ENCODE measurements around the gene TPTE2.
A peak's percentile ranks its signal among the peaks of the same experiment; 100 is the strongest.
"Not testable (repeated sequence)": the region's sequence is repeated elsewhere in the genome, so short reads cannot be mapped to it uniquely, and the experiment has no call there.

The TPTE2 gene

DNA sequence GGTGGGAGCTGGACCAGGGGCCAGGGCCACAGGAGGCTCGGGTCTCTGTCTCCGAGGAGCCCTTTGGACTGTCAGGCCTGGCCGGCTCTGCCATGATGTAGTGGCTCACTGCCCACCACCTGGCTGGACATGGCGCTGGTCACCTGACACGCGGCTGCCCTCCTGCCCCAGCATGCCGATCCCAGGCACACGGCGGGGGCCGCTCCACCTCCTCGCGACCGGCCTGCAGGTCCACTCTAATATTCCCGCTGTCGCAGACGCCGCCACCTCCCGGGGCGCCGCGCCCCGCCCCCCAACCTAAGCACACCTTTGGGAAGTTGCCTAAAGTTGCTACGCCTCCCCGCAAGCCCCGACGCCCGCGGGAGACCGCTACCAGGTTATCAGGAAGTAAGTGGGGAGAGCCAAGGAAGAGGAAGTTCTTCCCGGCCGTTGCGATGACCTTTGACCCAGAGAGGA is at the start of gene TPTE2:
Gene TPTE2, minus strand, starts transcription at position 406 of the 456 bp plus-strand sequence. CDS start 58,298 bp downstream, outside the sequence.
- DNase-seq (ENCODE audit: low read depth, low spot score): not testable (repeated sequence)

DNA sequence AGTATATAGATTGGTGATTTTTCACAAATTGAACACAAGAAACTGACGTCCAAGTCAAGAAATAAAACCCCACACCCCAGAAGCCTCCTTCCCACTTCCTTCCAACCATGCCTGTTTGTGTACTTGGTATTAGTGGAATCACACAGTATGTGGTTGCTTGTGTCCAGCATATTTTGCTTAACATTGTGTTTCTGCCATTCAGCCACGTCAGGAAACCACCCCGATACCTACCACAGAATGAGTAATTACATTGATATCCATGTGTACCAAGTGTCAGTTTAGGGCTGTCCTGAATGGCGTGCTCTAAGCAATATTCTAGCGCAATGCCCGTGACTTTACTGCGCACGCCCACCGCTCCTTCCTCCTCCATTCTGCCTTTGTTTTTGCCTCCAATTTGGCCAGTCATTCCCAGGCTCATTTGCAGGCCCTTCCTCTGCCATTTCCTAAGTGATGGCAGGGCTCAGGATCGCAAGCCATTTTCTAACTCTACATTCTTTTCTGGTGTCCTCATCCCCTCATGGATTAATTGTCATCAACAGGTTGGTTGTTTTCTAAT is 46.3 kb upstream of the TPTE2 start:
- DNase-seq (ENCODE audit: low read depth, low spot score): no peak

DNA sequence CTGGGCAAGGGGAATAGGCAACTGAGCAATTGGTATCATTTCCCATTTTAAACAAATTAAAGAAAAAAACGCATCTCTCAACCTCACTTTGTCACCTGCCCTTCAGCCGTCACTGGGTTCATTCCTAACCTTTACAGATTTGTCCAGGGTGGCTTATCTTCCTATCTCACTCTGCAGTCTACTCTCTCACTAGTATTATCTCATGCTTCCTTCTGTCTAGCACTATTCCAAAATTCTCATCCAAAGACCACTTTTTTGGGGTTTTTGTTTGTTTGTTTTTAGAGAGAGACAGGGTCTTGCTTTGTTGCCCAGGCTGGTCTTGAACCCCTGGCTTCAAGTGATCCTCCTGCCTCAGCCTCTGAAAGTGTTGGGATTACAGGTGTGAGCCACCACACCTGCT is 45.4 kb upstream of the TPTE2 start:
- no peak for DNase-seq (ENCODE audit: low read depth, low spot score)

DNA sequence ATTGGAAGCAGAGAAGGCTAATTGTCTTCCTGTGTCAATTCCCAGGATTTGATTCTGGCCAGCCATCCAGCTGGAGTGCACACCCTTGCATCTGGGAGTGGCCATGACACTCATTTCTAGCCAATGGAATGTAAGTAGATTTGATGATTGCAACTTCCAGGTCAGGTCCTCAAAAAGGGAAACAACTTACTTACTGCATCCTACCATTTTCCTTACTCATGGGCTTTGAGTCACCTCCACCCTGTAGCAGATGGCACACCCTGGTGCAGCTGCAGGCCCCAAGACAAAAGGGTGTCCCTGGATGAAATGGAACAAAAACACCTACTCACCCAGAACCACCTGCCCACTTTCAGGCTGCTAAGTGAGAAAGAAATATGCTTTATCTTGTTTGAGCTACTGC is 44.8 kb upstream of the TPTE2 start:
- DNase-seq (ENCODE audit: low read depth, low spot score): no peak

DNA sequence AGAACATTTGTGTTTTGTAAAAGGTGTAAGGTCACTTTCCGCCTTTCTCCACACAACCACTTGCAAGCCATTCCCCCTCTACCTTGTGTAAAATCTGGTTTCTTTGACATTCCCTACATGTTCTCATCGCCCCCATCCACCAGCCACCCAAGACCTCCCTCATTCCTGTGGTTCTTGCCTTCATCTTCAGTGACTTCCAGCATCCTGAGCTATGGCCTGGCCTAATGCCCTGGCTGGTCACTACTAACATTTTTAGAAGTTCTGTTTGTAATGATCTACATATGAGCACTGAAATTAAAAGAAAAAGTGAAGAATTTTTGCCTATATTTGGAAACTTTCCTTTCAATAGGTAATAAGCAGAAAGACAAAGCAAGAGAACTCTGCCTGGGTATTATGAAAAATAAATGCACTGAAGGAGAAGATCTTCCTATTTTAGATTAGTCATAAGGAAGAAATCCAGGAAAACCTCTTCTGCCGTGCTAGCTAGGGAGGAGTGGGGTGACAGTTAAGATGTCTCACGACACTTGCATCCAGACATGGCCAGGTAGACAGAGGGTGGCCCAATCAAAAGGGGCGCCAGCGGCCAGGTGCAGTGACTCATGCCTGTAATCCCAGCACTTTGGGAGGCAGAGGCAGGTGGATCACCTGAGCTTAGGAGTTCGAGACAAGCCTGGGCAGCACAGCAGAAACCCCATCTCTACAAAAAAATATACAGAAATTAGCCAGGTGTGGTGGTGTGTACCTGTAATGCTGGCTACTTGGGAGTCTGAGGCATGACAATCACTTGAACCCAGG is 44.0 kb upstream of the TPTE2 start:
- no peak for DNase-seq (ENCODE audit: low read depth, low spot score)

DNA sequence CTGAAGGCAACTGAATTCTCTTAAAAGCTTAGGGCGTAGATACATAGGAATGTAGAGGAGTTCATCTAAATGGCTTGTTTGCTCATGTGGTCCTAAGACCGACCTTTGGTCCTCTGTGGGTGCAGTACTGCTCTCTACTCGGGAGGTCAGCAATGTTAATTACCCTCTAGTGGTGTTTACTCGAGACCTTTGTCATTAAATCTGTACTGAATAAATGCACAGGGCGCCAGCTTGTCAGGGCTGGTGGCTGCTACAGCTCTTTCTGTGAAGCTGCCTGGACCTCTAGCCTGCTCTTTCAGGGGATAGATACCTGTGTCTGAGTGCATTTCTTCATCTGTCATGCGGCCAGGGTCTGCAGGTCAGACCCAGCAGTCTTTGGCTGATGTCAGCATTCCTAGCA is 43.0 kb upstream of the TPTE2 start:
- no peak for DNase-seq (ENCODE audit: low read depth, low spot score)

DNA sequence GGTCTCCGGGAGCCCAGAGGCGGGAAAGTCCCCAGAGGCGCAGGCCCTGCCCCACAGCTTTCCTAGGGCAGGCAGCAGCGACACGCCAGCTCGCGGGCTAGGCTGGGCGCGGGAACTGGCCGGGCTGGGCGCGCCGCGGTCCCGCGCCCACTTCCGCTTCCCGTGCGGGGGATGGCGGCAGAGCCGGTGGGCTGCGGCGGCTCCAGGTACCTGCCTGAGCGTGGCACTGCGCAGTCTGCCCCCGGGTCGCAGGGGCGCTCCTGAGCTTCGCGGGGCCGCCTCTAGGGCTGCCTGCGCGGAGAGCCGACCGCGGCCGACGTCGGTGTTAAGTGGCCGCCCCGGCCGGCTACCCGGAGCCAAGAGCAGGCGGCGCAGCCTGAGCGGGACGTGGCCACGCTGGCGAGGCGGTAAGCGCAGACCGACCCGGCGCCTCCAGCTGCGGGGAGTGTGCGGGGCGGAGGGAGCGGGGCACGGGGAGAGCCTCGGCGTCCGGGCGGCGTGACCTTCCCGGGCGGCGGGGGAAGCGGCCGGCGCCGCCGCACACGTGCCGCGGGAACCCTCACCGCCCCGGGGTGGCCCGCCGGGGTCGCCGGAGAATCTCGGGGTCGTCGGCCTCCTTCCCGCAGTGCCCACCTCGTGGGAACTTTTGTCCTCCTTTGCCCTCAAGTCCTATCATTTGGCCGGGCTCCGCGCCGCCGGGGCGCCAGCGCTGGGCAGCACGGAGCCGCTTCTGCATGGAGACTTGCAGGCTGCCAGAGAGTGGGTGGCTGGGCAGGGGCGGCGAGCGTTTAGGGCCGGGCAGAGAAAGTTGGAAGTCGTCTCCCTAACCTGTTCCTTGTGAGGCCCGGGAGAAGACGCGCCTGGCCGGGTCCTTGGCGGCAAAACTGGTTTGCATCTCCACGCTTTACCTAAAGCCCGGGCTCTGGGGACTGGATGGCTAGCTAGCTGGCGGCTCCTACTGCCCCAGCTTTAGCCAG is 40.7 kb upstream of the TPTE2 start:
- DNase-seq (ENCODE audit: low read depth, low spot score): peak; percentile 80

DNA sequence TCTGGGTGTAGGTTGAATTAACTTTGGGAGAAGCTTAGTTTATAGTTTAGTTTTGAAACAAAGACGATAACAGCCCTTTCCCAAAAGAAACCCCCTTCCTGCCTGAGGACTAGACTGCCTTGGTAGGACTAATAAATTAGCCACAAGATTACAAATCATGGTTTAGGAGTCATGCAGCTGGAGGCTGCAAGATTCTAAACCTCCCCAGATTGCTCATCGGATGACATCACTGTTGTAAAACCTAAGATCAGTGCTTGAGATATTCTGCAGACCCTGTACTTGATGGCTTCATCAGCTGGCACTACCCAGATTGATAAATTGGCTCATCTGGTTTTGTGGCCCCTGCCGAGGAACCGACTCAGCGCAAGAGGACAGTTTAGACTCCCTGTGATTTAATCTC is 36.2 kb upstream of the TPTE2 start:
- DNase-seq (ENCODE audit: low read depth, low spot score): no peak

DNA sequence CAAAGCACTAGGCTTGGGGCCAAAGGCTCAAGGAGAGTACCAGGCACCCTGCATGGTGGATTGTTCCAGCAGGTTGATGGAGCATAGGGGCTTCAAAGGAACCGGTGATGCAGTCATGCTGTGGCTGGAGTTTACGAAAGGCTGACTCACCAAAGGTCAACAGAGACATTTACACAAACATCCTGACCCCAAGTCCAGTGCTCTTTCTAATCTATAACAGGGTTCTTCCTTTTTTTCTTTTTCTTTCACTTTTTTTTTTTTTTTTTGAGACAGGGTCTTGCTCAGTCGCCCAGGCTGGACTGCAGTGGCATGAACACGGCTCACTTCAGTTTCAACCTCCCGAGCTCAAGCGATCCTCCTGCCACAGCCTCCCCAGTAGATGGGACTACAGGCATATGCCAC is 35.6 kb upstream of the TPTE2 start:
- DNase-seq (ENCODE audit: low read depth, low spot score): no peak

DNA sequence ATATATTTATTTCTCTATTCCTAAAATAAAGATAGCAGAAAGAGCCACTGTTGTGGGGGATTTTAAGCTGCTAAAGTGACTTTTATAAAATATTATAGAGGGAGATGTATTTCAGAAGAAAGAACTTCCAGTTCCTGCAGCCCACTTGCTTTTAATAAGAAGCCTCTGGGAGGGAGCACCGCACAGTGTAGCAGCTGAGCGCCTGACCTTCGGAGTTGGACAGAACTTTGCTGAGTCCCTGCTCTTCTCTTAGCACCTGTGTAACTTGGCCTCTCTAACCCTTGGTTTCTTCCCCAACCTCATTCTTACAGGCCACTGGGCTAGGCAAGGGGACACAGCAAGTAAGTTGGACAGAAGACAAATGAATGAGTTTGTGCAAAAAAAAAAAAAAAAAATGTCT is 34.8 kb upstream of the TPTE2 start:
- DNase-seq (ENCODE audit: low read depth, low spot score): no peak

DNA sequence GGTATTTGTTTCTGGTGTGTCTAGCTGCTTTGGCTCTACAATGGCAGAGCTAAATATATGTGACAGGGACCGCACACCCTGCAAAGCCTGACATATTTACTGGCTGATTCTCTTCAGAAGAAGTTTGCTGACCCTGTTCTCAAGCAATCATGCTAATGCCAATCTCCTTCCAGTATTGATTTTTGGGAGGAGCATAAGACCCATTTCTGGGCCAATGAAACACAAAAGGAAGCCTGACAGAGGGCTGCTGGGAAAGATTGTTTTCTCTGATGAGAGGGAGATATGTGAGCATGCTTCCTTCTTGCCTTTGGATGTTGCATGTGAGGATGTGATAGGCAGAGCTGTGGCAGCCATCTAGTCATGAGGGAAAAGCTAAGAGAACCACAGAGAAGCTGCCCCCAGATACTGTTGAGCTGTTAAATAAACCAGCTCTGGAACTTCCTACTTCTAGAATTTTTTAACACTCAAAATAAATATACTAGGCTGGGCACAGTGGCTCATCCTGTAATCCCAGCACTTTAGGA is 31.4 kb upstream of the TPTE2 start:
- no peak for DNase-seq (ENCODE audit: low read depth, low spot score)

DNA sequence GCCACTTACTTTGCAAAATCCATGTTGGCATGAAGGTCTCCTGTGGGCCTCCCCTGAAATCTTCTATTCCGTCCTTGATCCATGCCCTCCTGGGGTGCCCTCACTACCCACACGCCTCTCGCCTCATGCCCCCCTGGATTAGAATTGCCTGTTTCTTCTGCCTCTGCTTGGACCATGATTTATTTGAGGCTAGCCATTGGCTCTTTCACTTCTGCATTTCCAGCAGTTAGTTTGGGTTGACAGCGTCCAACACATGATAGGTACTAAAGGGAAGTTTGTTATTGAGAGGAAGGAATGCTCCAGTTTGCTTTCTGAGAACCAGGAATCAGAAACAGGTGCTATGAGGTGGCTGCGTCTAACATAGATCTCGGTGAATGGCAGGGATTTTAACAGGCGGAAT is 30.5 kb upstream of the TPTE2 start:
- no peak for DNase-seq (ENCODE audit: low read depth, low spot score)

DNA sequence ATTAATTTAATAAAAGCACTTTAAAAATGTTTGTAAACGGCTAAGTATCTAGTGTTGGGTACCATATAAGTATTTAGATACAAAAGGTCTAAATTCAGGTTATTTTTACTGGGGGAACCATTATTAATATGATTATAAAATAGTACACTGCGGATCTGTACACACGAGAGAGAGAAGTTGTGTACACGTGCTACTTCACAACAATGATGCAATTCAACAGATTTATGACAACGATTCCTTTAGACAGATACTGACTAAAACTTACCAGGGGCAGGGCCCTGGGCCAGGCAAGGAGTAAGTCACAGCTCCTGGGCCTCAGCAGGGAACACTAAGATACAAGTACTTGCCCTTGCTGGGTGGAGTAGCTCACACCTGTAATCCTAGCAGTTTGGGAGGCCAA is 29.1 kb upstream of the TPTE2 start:
- no peak for DNase-seq (ENCODE audit: low read depth, low spot score)

DNA sequence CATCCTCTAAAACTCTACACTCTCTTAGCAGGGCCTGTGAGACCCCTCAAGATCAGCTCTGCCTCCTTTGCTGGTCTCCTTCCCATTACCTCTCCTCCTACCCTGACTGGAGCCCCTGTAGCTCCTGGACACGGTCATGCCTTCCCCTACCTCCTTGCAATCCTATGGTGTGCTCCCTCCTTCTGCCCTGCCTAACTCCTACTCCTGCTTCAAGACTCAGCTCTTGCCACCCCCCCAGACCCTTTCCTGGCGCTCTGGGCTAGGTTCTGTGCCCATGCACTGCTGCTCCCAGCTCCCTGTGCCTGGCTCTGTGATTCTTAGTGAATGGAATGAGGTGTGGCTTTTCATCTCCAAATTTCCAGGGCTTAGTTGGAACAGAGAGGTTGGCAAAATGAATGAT is 28.0 kb upstream of the TPTE2 start:
- no peak for DNase-seq (ENCODE audit: low read depth, low spot score)

DNA sequence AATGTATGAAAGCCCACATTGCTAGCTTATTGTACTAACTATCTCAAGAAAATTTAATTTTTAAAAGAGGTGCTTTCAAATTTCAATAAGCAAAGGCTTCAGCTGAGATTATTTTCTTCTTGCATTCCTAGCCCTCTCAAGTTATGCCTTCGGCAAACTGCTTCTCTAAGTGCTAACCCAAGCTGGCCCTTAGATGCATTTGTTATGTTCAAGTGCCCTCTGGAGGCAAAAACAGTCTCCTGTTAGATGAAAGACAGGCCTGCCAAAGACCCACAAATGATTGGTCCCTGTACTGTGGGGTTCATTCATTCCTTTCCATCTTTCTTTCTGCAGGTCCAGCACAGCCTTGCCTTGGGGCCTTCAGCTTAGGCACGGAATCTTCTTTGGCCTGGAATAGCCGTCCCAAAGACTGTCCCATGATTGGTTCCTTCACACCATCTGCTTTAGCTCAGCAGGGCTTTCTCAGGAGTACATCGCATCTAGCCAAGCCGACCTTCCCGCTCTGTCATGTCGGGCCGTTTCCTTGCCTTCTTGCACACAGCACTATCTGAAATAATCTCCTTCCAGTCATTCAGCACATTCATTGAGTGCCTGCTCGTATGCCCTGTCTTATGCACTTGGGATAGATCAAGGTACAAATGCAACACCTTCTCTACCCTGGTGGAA is 26.4 kb upstream of the TPTE2 start:
- peak; percentile 67 for DNase-seq (ENCODE audit: low read depth, low spot score)

DNA sequence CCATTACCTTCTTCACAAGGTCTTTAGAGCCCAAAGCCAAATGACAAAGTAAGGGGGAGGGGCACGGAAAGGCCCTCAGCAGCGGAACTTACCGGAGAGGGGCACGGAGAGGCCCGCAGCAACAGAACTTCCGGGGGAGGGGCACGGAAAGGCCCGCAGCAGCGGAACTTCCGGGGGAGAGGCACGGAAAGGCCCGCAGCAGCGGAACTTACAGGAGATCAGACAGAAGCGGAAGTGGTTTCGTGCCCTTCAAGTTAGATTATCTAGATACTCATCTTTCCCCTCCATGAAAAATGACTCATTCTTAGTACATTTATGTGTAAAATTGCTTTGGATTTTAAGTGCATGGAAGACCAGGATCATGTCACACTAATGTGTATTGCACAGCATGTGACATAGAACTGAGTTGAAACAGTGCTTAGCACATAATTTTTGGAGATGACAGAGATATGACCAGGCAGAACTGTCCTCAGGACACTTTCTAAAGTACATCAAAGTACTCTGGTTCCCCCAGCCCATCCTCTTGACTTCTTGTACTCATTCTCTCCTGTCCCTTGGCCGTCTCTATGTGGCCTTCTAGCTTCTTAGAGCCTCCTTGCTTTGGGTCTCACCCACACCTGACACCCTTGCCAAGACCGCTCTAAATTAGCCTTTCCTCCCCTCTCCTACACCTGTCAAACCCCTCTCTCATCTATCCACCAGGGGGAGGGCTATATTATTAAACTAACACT is 25.7 kb upstream of the TPTE2 start:
- DNase-seq (ENCODE audit: low read depth, low spot score): peak; percentile 31

DNA sequence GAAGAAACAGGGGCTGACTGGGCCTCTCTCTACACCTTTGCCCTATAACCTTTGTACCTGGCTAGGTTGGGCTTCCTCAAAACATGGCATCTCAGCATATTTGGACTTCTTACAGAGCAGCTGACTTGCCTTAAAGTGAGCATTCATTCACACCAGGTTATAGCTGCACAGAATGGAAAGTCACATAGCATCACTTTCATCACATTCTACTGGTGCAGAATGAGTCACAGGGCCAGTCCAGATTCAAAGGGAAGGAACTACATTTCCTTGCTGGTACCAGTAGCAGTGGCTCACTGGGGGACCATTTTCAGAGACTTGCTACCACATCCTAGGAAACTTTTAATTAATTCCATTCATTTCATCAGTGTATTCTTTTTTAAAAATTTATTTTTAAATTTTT is 20.3 kb upstream of the TPTE2 start:
- DNase-seq (ENCODE audit: low read depth, low spot score): no peak

DNA sequence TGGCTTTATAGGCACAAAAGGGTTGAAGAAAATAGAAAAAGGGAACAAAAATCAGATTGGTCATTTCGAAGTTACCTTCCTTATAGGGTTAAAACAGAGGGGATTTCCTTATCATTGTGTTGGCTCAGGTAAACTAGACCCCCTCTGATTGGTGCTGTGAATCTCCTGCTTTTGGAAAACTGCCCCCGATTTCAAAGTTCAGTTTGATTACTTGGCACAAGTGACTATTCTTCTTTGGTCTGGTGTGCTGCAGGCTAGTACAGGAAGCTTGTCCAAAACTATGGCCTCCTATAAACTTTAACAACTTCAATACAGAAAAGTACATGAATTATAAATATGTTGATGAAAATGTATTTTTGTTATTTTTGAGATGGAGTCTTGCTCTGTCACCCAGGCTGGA is 13.9 kb upstream of the TPTE2 start:
- no peak for DNase-seq (ENCODE audit: low read depth, low spot score)

DNA sequence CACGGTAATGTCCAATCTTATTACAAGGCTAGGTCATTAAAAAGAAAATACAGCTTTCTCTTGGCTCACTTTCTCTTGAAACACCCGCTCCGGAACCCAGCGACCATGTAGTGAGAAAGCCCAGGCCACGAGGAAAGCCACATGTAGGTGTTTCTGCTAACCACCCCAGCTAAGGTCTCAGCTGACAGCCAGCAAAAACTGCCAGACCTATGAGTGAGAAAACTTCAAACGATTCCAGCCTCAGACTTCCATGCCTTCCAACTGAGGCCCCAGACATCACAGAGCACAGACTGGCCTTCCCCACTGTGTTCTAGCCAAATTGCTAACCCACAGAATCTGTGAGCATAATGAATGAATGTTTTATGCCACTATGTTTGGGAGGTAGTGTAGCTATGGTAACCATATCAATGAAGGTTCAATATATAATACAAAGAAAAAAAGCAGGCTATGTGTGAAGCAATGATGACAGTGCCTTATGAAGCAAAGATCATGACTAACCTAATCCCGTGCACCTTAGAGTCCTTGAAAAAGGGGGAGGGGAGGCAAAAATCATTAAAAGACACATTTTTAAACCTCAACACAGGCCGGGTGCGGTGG is 11.9 kb upstream of the TPTE2 start:
- DNase-seq (ENCODE audit: low read depth, low spot score): no peak

DNA sequence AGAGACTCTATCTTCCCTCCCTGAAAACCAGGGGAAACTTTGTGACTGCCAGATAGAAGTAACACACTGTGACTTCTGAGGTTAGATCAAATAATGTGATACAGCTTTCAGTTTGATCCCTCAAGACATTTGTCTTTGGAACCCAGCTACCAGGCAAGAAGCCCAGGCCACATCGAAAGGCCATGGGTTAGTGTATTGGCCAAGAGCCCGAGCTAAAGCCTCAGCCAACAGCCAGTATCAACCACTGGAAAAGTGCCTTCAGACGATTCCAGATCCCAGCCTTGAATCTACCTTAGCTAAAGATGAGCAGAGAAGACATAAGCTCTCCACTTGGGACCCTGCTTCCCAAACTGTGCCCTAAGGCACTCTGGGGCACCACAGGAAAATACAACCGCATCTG is 10.9 kb upstream of the TPTE2 start:
- DNase-seq (ENCODE audit: low read depth, low spot score): no peak
